Neural cell (in vitro differentiated cells): ENCODE results near the gene MARK2.

Experiments
- EP300 ChIP-seq: fragments of 450-650 bp; conservative IDR thresholded peaks from 2 replicates; pipeline ENCODE4 v1.6.1; 2014; ENCODE audit warnings: antibody characterized with exemption, mild to moderate bottlenecking, moderate library complexity; ENCODE audit not compliant: poor library complexity, severe bottlenecking
- EZH2 ChIP-seq: fragments of 200-600, 300-800 bp; shearing (Covaris generic), sonication (generic); IDR thresholded peaks from 2 replicates; pipeline ENCODE4 v1.6.1; 2014; ENCODE audit warnings: antibody characterized with exemption, low read length, borderline replicate concordance, mild to moderate bottlenecking; ENCODE audit not compliant: insufficient read depth, poor library complexity, severe bottlenecking
- POLR2AphosphoS5 ChIP-seq: IDR thresholded peaks from 2 replicates; pipeline ENCODE4 v1.6.1; 2012
- RAD21 ChIP-seq: fragments of 450-650 bp; conservative IDR thresholded peaks from 2 replicates; pipeline ENCODE4 v1.6.1; 2014; ENCODE audit warnings: antibody characterized with exemption, mild to moderate bottlenecking, moderate library complexity
- SMC3 ChIP-seq: fragments of 450-650 bp; conservative IDR thresholded peaks from 2 replicates; pipeline ENCODE4 v1.6.1; 2014; ENCODE audit warnings: antibody characterized with exemption, mild to moderate bottlenecking, moderate library complexity; ENCODE audit not compliant: poor library complexity
- TF ChIP-seq, protein P1 (sequence below): fragments of 450-650 bp; IDR thresholded peaks from 2 replicates; pipeline ENCODE4 v1.5.1; 2014; ENCODE audit warnings: antibody characterized with exemption, mild to moderate bottlenecking, moderate library complexity; ENCODE audit not compliant: poor library complexity, severe bottlenecking
- TF ChIP-seq, protein P2 (sequence below): IDR thresholded peaks from 2 replicates; pipeline ENCODE4 v1.6.1; 2012; ENCODE audit warnings: borderline replicate concordance

DNA sequence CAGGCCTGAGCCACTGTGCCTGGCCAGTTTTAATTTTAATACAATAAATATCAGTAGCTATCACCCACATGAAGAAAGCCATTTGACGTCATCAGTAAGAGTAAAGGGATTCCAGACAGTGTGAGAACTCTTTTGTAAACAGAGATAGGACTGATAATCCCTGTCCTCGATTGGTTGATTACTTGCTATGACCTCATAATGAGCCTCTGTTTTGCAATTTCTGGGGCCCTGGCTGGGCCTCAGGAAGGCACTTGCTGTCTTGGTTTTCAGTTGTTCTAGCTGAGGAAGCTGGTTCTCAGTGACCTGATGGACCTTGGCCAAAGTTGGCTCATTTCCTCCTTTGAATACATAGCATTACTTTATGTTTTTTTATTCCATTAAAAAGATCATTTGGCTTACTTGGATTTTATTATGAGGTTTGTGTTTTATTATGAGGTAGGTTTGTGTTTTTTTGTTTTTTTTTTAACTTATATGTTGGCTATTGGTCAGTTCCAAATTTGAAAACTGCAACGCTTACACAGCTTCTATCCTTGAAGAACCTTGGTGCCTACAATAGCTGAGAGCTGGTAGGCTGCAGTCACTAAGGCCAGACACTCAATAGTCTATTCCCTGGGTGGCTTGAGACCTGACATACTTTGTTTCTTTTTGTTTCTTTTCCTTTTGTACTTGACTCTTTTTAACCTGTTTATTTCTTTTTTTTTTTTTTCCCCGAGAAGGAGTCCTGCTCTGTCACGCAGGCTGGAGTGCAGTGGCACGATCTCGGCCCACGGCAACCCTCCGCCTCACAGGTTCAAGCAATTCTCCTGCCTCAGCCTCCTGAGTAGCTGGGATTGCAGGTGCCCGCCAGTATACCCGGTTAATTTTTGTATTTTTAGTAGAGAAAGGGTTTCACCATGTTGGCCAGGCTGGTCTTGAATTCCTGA is 20.0 kb downstream of the MARK2 start:
- TF ChIP-seq, protein P1, sequence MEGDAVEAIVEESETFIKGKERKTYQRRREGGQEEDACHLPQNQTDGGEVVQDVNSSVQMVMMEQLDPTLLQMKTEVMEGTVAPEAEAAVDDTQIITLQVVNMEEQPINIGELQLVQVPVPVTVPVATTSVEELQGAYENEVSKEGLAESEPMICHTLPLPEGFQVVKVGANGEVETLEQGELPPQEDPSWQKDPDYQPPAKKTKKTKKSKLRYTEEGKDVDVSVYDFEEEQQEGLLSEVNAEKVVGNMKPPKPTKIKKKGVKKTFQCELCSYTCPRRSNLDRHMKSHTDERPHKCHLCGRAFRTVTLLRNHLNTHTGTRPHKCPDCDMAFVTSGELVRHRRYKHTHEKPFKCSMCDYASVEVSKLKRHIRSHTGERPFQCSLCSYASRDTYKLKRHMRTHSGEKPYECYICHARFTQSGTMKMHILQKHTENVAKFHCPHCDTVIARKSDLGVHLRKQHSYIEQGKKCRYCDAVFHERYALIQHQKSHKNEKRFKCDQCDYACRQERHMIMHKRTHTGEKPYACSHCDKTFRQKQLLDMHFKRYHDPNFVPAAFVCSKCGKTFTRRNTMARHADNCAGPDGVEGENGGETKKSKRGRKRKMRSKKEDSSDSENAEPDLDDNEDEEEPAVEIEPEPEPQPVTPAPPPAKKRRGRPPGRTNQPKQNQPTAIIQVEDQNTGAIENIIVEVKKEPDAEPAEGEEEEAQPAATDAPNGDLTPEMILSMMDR: no peak
- TF ChIP-seq POLR2AphosphoS5: no peak
- TF ChIP-seq EZH2: no peak
- no peak for TF ChIP-seq RAD21
- no peak for TF ChIP-seq SMC3
- TF ChIP-seq, protein P2, sequence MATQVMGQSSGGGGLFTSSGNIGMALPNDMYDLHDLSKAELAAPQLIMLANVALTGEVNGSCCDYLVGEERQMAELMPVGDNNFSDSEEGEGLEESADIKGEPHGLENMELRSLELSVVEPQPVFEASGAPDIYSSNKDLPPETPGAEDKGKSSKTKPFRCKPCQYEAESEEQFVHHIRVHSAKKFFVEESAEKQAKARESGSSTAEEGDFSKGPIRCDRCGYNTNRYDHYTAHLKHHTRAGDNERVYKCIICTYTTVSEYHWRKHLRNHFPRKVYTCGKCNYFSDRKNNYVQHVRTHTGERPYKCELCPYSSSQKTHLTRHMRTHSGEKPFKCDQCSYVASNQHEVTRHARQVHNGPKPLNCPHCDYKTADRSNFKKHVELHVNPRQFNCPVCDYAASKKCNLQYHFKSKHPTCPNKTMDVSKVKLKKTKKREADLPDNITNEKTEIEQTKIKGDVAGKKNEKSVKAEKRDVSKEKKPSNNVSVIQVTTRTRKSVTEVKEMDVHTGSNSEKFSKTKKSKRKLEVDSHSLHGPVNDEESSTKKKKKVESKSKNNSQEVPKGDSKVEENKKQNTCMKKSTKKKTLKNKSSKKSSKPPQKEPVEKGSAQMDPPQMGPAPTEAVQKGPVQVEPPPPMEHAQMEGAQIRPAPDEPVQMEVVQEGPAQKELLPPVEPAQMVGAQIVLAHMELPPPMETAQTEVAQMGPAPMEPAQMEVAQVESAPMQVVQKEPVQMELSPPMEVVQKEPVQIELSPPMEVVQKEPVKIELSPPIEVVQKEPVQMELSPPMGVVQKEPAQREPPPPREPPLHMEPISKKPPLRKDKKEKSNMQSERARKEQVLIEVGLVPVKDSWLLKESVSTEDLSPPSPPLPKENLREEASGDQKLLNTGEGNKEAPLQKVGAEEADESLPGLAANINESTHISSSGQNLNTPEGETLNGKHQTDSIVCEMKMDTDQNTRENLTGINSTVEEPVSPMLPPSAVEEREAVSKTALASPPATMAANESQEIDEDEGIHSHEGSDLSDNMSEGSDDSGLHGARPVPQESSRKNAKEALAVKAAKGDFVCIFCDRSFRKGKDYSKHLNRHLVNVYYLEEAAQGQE: no peak
- TF ChIP-seq EP300: no peak
